Type B pancreatic cell (in vitro differentiated cells): ENCODE data around the gene AFF3. TPM values are rescaled to one million over a fixed set of nuclear protein-coding genes. Genes with fewer than 3 reads are reported as not detected.
A peak's percentile ranks its signal among the peaks of the same experiment; 100 is the strongest.

Experiments used
- DNase-seq: peaks from one replicate; pipeline ENCODE4 v3.0.0; 2021; ENCODE audit warnings: mixed read lengths; ENCODE audit not compliant: unreplicated experiment; ENCODE audit errors: extremely low spot score
- H3K27ac Mint-ChIP-seq: 2 replicates; pipeline ENCODE4 v1.8.0; 2021; ENCODE audit warnings: mild to moderate bottlenecking, mixed read lengths
- H3K27me3 Mint-ChIP-seq: 2 replicates; pipeline ENCODE4 v1.8.0; 2021; ENCODE audit warnings: mixed read lengths
- H3K36me3 Mint-ChIP-seq: 2 replicates; pipeline ENCODE4 v1.8.0; 2021; ENCODE audit warnings: mixed read lengths
- H3K4me1 Mint-ChIP-seq: one replicate; pipeline ENCODE4 v1.8.0; 2021; ENCODE audit warnings: mixed read lengths; ENCODE audit not compliant: unreplicated experiment
- H3K4me3 Mint-ChIP-seq: 2 replicates; pipeline ENCODE4 v1.8.0; 2021; ENCODE audit warnings: mild to moderate bottlenecking, mixed read lengths
- H3K9me3 Mint-ChIP-seq: 2 replicates; pipeline ENCODE4 v1.8.0; 2021; ENCODE audit warnings: mixed read lengths
- total RNA-seq: library from RNA; stranded (reverse); gene quantifications from 2 replicates; pipeline ENCODE4 v1.2.1, GENCODE V29; 2021; ENCODE audit warnings: low replicate concordance
- TF ChIP-seq, protein P1 (sequence below): fragments of 200-600 bp; sonication (generic); conservative IDR thresholded peaks from 2 replicates; pipeline ENCODE4 v1.5.0; 2021; ENCODE audit warnings: antibody characterized with exemption, mild to moderate bottlenecking

The AFF3 gene
- total RNA-seq, 1 donor from 2014 or later: 29.2 TPM

DNA sequence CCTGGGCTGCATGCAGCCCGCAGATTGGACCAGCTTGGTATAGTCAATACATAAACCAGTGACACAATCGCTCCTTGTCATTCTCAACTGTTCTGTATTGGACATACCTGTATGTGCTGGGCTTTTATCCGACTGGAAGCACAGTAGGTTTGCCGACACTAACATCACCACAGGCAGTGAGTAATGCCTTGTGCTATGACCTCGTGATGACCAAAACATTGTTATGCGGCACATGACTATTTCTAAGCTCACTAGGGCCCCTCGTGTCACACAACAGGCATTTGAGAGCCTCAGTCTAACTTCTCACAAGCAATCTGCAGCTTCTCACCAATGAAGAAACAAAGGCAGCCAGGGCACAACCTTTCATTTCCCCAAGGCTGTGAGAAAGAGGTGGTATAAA lies 320.8 kb downstream of the AFF3 start:
- peaks cover 6% of the 10 kb centered on the region for H3K27me3 Mint-ChIP-seq
- H3K36me3 Mint-ChIP-seq: no peaks in the 10 kb centered on the region
- no peaks in the 10 kb centered on the region for H3K9me3 Mint-ChIP-seq
- peaks cover 17% of the 10 kb centered on the region for H3K4me1 Mint-ChIP-seq
- TF ChIP-seq, protein P1, sequence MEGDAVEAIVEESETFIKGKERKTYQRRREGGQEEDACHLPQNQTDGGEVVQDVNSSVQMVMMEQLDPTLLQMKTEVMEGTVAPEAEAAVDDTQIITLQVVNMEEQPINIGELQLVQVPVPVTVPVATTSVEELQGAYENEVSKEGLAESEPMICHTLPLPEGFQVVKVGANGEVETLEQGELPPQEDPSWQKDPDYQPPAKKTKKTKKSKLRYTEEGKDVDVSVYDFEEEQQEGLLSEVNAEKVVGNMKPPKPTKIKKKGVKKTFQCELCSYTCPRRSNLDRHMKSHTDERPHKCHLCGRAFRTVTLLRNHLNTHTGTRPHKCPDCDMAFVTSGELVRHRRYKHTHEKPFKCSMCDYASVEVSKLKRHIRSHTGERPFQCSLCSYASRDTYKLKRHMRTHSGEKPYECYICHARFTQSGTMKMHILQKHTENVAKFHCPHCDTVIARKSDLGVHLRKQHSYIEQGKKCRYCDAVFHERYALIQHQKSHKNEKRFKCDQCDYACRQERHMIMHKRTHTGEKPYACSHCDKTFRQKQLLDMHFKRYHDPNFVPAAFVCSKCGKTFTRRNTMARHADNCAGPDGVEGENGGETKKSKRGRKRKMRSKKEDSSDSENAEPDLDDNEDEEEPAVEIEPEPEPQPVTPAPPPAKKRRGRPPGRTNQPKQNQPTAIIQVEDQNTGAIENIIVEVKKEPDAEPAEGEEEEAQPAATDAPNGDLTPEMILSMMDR: no peak
- H3K4me3 Mint-ChIP-seq: no peak overlapping the region
- DNase-seq: no peak
- no peak overlapping the region for H3K27ac Mint-ChIP-seq

DNA sequence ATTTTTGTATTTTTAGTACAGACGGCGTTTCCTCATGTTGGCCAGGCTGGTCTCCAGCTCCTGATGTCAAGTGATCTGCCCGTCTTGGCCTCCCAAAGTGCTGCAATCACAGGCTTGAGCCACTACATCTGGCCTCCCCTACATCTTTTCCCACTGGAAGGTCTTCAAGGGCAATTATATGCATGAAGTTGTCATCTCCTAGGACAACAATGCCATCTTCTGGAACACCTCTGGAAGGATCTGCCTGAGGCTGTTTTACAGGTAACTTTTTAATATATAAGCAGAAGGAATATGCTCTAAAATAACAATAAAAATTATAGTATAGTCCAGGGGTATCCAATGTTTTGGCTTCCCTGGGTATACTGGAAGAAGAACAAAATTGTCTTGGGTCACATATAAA lies 321.4 kb downstream of the AFF3 start:
- DNase-seq: no peak
- Mint-ChIP-seq H3K9me3 (peaks cover 4% of the 10 kb centered on the region), H3K27me3 (peaks cover 3% of the 10 kb centered on the region), H3K4me1 (peaks cover 17% of the 10 kb centered on the region), H3K36me3 (no peaks in the 10 kb centered on the region), H3K27ac (no peak overlapping the region), H3K4me3 (no peak overlapping the region)
- TF ChIP-seq, protein P1: no peak

DNA sequence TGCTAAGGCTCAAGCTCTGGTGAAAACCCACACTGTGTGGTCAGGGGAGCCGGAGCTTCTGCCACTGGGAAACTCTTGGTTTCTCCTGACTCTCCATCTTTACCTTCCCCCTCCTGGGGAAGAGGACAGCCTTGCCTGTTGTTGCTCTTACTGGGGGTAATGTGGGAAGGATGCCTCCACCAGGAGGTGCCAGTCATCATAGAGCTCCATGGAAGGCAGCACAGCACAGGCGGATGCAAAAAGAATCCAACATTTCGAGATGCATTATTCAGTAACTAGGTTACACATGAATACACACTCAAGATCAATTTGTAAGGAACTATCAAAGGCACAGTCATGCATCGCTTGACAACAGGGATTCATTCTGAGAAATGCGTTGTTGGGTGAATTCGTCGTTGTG lies 322.6 kb downstream of the AFF3 start:
- Mint-ChIP-seq H3K4me3 (no peak overlapping the region), H3K27ac (no peak overlapping the region), H3K36me3 (no peaks in the 10 kb centered on the region)

DNA sequence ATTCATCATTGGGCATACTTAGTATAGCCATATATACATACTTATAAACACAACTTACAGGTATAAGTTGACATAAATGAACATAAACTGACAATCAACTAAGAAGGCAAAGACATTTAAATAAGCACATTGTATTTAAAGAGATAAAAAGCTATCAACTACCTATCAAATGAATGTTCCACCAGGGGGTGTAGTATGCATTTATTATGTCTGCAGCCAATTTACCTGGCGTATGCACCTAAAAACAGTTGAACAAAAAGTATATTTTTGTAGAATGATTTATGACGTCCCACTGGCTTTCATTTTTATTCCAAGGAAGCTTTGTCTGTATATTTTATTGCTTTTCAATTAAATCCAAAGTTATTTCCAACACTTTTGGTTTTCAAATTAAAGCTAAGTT lies 323.5 kb downstream of the AFF3 start:
- H3K4me1 Mint-ChIP-seq: peaks cover 14% of the 10 kb centered on the region
- no peaks in the 10 kb centered on the region for H3K36me3 Mint-ChIP-seq
- H3K4me3 Mint-ChIP-seq: no peak overlapping the region
- no peak for DNase-seq
- TF ChIP-seq, protein P1: peak; percentile 55
- peaks cover 6% of the 10 kb centered on the region for H3K27me3 Mint-ChIP-seq
- no peak overlapping the region for H3K27ac Mint-ChIP-seq
- peaks cover 6% of the 10 kb centered on the region for H3K9me3 Mint-ChIP-seq

More for the DNA sequence above, 322.6 kb downstream of the AFF3 start:
- DNase-seq: no peak
- TF ChIP-seq, protein P1: peak; percentile 45
- Mint-ChIP-seq H3K9me3 (peaks cover 6% of the 10 kb centered on the region), H3K4me1 (peaks cover 14% of the 10 kb centered on the region), H3K27me3 (peaks cover 3% of the 10 kb centered on the region)

DNA sequence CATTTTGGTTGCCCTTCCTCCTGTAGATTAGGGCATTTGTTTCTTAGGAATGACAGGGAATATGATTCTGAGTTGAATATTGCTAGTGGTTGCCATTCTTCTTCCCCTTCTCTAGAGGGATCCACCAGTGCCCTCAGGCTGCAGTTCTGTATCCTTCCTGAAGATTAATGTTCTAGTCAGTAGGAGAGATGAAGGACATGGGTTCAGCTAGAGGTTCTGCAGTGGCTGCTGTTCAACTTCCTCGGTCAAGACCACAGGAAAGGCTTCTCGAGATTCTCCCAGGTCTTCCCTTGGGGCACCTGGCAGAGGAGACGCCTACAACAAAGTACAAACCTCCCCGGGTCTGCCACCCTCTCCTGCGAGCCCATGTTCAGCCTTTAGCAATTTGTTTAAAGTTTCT lies 325.5 kb downstream of the AFF3 start:
- TF ChIP-seq, protein P1: no peak
- H3K4me1 Mint-ChIP-seq: peaks cover under 1% of the 10 kb centered on the region
- H3K27ac Mint-ChIP-seq: no peak overlapping the region
- peaks cover 6% of the 10 kb centered on the region for H3K9me3 Mint-ChIP-seq
- no peak for DNase-seq
- no peak overlapping the region for H3K4me3 Mint-ChIP-seq
- H3K36me3 Mint-ChIP-seq: no peaks in the 10 kb centered on the region
- peaks cover 10% of the 10 kb centered on the region for H3K27me3 Mint-ChIP-seq

DNA sequence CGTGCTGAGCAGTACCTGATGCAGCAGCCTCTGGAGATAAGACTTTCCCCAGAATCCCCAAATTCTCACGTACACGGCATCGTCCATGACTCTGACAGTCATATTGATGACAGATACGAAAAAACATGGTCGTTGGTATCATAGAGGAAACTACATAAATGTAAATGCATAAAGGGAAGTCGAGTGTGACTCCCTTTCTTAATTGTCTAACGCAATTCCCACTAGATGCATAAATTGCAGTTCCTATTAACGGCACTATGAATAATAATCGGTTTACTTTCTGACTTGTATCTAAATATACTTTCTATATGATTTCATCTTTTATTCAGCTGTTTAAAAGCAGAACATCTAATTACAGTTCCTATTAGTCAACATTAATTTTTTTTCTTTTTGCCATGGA lies 330.0 kb downstream of the AFF3 start:
- Mint-ChIP-seq H3K36me3 (no peaks in the 10 kb centered on the region), H3K4me3 (no peak overlapping the region), H3K27ac (no peak overlapping the region), H3K4me1 (peaks cover 7% of the 10 kb centered on the region), H3K9me3 (peaks cover 6% of the 10 kb centered on the region), H3K27me3 (peaks cover 27% of the 10 kb centered on the region)
- TF ChIP-seq, protein P1: no peak
- no peak for DNase-seq
